Spleen (tissue), 7 donors: ENCODE data around the gene PARN.

Experiments
- POLR2A ChIP-seq, 3 donors: fragments of 450-650 bp; IDR thresholded peaks; one replicate each; pipeline ENCODE4 v1.5.1; 2017; ENCODE audit warnings: antibody characterized with exemption in 3 of 3, mild to moderate bottlenecking in 1 of 3
- TF ChIP-seq, protein P1 (sequence below), 11 experiments: fragments of 200-600 bp in 7 of 11; fragments of 450-650 bp in 4 of 11; sonication (generic) in 4 of 11; IDR thresholded peaks in 8 of 11; conservative IDR thresholded peaks in 3 of 11; 1 replicate in 7 of 11; 2 replicates in 4 of 11; pipeline versions ENCODE4 v1.4.0 to v1.8.0; 2016 to 2021; ENCODE audit warnings: antibody characterized with exemption in 11 of 11, inconsistent platforms in 4 of 11, mild to moderate bottlenecking in 1 of 11
- donor health status: DM: no; HTN: no; CAD: no; lungs with moderate emphysema.
- donor health status: DM: no; HTN: no; CAD: no.
- donor health status: DM: no; HTN: no; CAD: no.

DNA sequence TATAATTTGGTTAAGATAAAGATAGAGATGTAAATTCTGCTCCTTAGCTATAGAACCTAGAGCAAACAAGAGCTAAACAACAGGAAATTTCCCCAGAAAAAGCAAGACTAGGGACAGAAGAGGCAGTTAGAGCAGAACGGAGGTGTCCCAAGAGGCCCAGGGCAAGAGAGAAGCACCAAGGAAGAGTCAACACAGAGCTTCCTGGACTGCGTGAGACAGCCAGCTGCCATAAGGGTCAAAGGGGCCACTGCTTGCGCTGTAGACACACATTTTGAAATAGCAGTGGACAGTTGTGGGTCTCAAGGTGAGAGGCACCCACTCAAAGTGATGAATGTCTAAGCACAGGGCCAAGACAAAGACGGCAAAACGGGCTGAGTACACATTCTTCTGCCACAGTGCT is 156.6 kb downstream of the PARN start:
- TF ChIP-seq, protein P1, sequence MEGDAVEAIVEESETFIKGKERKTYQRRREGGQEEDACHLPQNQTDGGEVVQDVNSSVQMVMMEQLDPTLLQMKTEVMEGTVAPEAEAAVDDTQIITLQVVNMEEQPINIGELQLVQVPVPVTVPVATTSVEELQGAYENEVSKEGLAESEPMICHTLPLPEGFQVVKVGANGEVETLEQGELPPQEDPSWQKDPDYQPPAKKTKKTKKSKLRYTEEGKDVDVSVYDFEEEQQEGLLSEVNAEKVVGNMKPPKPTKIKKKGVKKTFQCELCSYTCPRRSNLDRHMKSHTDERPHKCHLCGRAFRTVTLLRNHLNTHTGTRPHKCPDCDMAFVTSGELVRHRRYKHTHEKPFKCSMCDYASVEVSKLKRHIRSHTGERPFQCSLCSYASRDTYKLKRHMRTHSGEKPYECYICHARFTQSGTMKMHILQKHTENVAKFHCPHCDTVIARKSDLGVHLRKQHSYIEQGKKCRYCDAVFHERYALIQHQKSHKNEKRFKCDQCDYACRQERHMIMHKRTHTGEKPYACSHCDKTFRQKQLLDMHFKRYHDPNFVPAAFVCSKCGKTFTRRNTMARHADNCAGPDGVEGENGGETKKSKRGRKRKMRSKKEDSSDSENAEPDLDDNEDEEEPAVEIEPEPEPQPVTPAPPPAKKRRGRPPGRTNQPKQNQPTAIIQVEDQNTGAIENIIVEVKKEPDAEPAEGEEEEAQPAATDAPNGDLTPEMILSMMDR (IDR thresholded peaks at IDR 0.05 in 8 of 11, conservative IDR thresholded peaks at IDR 0.05 in 3 of 11), result no peak
- no peak for TF ChIP-seq POLR2A (IDR thresholded peaks at IDR 0.05)
